ENCODE results near the gene USH2A. TPM values are rescaled to one million over a fixed set of nuclear protein-coding genes. Genes with fewer than 3 reads are reported as not detected.
A peak's percentile ranks its signal among the peaks of the same experiment; 100 is the strongest.

The USH2A gene
- total RNA-seq, 1 experiment from 2014 or later = not detected

DNA sequence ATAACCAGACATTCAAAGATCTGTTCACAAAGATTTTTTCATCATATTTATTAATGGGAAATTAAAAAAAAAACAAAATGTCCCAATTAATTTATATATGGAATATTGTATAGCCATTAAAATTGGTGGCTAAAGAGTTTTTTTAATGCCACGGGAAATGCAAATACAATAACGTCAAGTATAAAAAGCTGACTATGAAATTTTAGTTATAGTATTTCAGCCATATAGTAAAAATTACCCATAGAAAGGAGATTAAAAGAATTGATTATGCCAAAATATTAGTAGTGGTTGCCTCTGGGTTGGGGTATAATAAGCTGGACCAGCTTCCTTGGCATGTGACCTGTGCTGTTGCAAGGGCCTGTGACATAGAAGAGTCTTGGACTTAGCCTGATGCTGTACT is 777.4 kb downstream of the USH2A start:
- DNase-seq (ENCODE audit: low read depth) = no peak

DNA sequence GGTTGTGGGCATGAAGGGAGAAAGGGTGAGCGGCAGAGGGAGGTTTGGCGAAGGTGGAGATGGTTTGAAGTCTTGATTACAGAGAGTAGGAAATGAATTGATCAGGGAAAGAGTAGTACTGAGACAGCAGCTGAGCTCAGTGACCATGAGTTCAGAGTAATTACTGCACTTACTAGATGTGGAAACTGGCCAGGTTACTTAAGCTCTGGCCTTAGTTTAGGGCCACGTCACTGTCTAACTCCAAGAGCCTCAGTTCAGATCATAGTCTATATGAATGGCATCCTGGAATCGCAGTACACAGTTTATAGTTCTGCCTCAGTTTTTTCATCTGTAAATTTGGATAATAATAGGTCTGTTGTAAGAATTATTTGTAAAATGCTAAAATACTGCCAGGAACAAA is 778.1 kb downstream of the USH2A start:
- no peak for DNase-seq (ENCODE audit: low read depth)

DNA sequence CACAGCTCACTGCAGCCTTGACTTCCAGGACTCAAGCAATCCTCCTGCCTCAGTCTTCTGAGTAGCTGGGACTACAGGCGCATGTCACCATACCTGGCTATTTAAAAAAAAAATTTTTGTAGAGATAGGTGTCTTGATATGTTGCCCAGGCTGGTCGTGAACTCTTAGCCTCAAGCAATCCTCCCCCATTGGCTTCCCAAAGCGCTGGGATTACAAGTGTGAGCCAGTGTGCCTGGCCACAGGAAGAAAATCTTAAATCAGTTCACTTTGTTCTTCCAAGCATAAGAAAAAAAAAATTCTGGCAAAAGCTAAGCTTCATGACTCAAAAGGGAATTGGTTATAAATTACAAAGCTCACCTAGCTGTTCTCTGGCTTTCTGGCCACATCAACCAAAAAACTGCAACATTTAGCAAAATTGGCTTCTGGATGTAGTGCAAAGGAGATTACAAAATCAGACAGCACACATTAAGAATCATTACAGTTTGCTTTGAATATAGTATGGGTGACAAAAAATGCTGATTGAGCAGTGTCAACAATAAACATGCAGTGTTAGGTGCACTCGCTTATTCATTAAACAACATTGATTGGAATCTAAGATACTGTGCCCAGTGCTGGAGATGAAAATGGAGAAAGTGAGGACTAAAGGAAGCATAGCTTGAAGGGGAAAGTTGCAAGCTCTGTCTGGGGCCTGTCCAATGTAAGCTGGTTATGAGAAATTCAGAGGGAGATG is 779.5 kb downstream of the USH2A start:
- peak; percentile 20 for DNase-seq (ENCODE audit: low read depth)

DNA sequence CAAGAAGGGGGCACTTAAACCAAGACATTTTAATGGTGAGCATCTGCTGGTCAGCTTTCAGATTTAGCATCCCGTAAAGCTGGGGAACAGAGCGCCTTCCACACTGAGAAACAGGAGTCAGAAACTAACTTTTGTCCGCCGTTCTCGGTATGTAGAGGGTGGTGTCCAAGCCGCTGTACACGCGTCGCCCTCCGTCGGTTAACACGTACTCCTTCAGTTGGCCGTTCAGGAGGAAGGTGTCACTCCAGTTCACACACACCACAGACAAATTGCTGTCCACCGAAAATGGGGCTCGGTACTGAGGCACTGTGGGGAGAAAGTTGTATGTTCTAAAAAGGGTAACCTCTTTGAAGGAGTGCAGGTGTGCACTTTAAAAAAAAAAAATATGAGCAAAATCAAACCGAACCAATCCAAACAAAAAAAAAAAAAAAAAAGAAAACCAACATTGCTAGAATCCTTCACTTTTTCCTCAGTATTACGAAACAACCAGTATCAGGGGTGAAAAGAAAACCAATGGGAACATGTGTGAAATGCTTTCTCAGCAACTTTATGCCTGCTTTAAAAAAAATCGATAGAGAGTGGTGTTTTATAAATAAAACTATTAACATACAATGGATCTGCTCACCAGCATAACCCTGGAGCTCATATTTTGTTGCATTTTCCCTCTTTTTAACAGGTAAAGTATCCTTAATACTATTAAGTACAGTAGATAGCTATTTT is 782.7 kb downstream of the USH2A start:
- no peak for DNase-seq (ENCODE audit: low read depth)

GRCh38 chr1:215637041-215637573 is 786.1 kb downstream of the USH2A start:
- DNase-seq (ENCODE audit: low read depth) = peak; percentile 87

DNA sequence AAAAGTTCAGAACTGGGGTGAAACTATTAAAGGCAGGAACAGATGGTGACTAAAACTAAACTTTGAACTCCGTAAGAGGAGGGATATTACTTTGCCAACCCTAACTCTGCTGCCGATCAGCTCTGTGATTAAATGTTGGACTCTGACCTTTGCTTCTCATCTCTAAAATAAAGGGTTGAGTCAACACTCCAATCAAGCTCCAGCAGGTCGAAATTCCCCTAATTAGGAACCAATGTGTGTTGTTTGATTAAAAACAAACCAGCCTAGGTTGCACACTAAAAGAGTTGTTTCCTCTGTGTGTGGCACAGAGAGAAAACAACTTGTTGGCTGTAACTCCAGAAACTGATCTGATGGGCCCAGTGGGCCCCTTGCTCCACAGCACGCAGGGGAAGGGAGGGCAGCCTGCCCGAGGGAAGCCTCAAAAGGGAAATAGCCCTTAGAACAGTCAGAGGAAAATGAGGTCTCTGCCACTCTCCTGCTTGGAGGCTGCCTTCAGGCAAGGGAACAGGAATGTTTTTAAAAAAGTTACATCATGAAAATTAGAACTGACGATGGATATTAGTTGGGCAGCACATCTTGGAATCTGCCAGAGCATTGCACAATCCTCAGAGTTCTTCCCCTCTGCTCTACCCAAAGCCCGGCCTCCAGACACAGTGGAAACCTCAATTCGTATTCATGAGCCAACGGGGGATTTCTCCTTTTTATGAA is 786.8 kb downstream of the USH2A start:
- peak; percentile 58 for DNase-seq (ENCODE audit: low read depth)

GRCh38 chr1:215635827-215636226 is 787.4 kb downstream of the USH2A start:
- DNase-seq (ENCODE audit: low read depth) = no peak

- peak; percentile 62 for DNase-seq (ENCODE audit: low read depth)
These were observed 791.8 kb downstream of the USH2A start for GRCh38 chr1:215631489-215631888.

DNA sequence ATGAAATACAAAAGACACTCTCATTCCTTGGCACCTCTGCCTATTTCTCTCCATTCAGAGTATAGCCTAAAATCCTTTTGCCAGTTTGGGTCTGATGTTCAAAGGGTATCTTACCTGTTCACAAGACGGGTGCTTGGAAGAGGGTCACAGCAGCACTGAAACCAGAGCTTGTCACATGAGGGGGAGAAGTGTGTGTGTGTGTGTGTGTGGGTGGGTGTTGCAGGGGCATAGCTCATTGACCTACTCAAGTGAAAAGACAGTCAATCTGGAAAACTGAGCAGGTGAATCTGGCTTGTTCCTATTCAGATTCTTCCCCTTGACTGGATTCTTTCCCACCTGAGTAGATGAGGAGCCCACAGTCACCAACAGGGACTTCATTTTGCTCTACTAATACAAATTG is 792.2 kb downstream of the USH2A start:
- DNase-seq (ENCODE audit: low read depth) = no peak

DNA sequence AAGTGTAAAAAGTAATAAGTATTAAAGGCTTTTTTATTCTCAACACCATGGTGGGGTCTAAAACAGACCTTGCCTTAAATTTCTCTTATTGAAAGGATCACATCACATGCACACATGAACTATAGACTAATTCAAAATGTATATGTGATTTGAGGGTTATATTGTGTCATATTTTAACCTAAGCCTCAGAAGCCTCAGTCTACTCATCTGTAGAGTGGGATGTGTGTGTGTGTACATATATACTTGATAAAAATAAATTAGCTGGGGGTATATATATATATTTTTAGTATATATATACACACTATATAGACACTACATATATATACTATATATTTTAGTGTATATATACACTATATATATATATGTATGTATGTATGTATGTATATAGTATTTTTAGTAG is 797.3 kb downstream of the USH2A start:
- no peak for DNase-seq (ENCODE audit: low read depth)

GRCh38 chr1:215623162-215623561 is 800.1 kb downstream of the USH2A start:
- DNase-seq (ENCODE audit: low read depth) = no peak

DNA sequence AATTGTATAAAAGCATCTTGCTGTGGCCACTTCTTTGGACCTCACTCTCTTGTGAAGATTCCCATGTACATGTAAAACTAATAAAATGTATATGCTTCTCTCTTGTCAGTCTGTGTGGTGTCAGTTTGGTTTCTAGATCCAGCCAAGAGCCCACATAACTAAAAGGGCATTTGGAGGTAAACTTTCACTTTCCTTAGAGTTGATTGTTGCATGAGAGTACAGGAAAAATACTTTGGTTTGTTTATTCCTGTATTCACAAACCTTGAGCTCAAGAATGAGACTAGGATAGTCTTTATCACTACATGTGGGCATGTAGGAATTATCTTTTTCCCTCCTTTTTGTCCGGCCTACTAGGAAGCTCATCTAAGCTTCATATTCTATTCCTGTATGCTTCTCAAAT is 805.3 kb downstream of the USH2A start:
- DNase-seq (ENCODE audit: low read depth) = peak; percentile 14

DNA sequence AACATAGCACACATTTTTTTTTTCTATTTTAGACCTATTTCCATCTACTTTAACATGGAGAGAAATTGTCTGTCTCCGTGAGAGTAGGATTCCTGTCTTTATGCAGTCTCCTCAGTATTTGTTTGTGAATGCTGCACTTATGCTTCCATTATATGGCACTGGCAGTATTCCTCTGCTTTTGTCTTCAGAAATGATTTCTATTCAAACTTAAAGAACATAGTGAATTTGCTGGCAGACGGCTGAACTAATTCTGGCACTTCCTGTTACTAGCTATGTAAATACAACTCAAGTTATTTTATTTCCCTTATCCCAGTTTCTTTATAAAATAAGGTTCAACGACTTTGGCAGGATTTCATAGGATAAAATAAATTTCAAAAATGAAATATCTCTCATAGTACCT is 810.9 kb downstream of the USH2A start:
- no peak for DNase-seq (ENCODE audit: low read depth)

DNA sequence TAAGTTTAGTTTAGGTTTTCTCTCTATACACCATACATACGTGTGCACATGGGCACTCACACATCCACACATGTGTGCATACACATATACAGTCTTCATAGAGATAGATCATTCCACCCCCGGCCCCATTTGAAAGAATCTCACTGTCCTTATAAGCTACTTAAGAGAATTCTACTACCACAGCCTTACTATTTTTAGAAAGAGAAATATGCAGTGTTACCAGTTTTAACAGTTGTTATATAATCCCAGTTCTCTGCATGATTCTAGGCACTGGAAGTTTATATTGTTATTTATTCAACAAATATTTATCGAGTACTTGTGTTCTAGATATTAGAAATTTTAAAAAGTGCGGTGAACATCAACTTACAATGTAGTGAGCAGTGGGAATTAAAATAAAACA is 814.6 kb downstream of the USH2A start:
- DNase-seq (ENCODE audit: low read depth) = no peak

DNA sequence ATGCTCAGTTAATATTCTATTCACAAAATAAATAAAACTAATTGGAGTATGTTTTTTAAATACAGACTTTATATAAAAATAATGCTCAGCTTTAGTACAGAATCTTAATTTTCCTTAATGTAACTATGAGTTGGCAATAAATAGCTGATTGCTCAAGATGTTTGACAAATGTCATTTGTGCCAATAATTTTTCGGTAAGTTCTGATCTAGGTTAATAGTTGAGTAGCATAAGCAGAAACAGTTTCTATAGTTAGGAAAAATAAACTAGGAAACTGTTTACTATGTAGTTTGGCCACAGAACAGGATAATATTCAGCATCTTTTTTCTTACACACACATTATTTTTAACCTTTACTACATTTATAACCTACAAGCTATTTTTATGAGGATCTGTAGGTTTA is 815.8 kb downstream of the USH2A start:
- no peak for DNase-seq (ENCODE audit: low read depth)

DNA sequence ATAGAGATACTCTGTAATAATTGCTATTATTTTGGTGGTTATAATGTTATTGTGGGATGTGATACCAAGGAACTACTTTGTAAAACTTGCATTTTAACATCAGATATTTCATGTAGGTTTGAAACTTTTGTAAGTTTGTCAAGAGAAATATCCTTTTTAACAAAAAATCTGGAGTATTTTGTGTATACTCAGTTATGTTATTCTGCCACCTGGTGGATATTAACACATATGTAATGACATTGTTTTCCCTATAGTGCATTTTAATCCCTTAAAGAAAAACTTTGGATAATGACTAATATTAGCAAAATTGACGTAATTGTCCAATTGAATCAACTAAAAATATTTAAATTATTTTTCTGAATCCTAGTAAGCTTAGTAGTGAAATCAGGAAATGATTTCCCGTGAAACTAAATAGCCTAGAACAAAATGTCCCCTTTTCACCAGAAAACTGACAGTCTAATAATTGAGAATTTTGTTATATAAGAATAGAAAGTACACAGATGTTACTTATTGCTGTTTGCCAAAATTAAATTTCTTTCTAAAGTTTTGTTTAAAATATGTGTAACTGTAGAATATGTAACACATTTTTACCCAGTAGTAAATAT is 816.6 kb downstream of the USH2A start:
- peak; percentile 27 for DNase-seq (ENCODE audit: low read depth)

- DNase-seq (ENCODE audit: low read depth) = no peak
These were observed 817.2 kb downstream of the USH2A start for GRCh38 chr1:215606036-215606435.

DNA sequence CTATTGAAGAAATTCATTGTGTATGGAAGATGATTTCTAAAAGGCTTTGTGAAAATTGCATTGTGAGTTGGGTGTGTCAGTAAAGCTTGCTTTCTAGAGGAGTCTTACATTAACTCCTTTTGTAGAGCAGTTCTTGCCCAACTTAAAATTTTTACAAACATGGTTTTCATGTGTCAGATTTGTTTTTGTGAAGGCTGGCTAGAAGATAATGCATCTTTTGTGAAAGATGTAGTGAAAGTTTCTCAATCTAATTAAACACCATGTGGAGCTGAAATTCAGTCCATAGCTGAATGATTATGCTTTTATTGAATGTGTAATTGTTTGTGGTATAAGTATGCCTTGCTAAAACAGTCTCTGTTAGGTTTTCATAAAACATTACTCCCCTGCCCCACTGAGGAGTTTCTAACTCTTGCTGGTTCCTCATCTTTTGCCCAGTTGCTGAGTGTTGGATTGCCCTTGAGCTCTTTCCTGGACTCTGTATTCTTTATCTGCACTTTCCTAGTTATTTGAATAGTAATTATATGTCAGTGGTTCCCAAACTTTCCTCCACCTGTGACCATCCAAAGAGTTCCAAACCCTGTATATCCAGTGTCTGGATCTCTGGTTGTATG is 818.1 kb downstream of the USH2A start:
- no peak for DNase-seq (ENCODE audit: low read depth)

DNA sequence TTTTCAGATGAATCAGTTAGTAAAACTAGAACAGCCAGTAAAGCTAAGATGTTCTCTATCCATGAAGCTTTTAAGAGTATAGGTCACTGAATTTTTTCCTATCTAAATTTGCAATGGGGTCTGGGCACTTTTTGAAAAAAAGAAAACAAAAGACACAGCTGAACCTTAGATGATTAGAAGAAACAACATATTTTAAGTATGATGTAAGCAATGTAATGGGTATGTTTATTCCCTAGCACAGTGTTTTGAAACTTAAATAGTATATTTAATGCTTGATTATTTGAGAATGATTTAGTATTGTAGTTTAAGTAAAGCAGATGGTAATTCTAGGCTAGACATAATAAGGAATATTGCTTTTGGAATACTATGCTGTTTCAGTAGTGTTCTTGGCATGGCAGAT is 819.9 kb downstream of the USH2A start:
- DNase-seq (ENCODE audit: low read depth) = no peak

- no peak for DNase-seq (ENCODE audit: low read depth)
These were observed 822.0 kb downstream of the USH2A start for GRCh38 chr1:215601276-215601675.

DNA sequence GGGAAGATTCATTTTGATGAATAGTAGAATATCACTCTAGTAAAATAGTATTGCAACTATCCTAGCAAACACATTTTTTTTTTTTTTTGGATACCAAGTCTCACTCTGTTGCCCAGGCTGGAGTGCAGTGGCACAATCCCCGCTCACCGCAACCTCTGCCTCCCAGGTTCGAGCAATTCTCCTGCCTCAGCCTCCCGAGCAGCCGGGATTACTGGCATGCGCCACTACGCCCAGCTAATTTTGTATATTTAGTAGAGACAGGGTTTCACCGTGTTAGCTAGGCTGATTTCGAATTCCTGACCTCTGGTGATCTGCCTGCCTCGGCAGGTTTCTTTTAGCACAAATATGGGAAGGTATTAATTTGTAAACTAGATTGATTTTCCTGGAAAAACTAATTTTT is 822.4 kb downstream of the USH2A start:
- no peak for DNase-seq (ENCODE audit: low read depth)

All from M059J (cell line).